Tibial nerve (tissue), 3 donors: ENCODE results near the gene ZNF512B.

Experiments used
- CTCF ChIP-seq, 5 experiments: fragments of 200-600 bp in 3 of 5; fragments of 450-650 bp in 2 of 5; sonication (generic) in 3 of 5; IDR thresholded peaks; one replicate each; pipeline ENCODE4 v1.5.1; 2016 to 2019; ENCODE audit warnings: antibody characterized with exemption in 5 of 5, mild to moderate bottlenecking in 3 of 5, moderate library complexity in 2 of 5
- POLR2A ChIP-seq, 2 donors: fragments of 450-650 bp; IDR thresholded peaks; one replicate each; pipeline ENCODE4 v1.6.1; 2017; ENCODE audit warnings: antibody characterized with exemption in 2 of 2, mild to moderate bottlenecking in 2 of 2, moderate library complexity in 2 of 2

DNA sequence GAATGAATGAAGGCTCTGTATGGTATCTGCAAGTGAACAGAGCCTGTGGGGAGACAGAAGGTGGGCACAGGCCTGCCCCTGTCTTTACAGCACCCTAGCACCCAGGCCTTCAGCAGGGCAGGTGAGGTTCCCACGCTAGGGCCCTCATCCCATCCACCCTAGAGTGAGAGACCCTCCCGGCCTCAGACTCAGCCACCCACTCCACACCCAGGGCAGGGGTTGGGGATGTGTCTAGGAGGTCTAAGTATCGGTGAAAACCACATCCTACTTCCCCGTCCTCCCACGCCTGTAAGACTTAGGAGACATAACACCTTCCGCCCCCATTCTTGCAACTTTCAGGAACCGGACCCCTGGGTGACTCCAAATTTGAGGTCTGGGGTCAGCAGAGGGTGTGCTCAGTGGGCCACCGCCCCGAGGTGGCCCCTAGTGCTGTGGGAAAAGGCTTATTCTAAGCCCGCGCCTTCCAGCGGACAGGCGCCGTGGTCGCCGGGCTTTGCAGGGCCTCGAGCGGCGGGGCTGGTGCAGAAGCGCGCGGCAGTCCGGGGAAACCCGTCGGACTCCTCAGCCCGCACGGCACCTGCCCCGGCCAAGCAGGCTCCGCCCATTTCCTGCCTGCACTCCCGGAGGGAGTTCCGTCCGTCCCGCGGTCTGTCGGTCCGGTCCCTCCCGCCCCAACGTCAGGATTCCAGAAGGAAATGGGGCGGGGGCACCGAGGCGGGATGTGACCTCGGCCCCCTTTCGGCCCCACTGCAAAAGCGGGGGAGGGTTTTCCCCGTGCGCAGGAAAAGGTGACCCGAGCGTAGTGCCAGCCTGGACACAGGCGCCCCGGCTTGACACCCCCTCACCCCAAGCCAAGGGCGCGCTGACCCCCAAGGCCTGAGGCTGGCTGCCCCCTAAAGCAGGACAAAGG, 8.8 kb upstream of the ZNF512B start:
- TF ChIP-seq CTCF (IDR thresholded peaks at IDR 0.05) = no peak
- TF ChIP-seq POLR2A (IDR thresholded peaks at IDR 0.05) = no peak
